GM12878 (cell line): Measurements from ENCODE around the gene KCNE2. TPM values are rescaled to one million over a fixed set of nuclear protein-coding genes. Genes with fewer than 3 reads are reported as not detected.

Source experiments
- ATAC-seq: fragments of 200-7000 bp; cut with Tn5 transposase; 3 replicates; pipeline ENCODE4 v1.9.1; 2020; ENCODE audit warnings: mild to moderate bottlenecking, moderate library complexity
- BruUV-seq: library from RNA; stranded (reverse); fragments of 400-500 nt; replicated peaks from 2 replicates; lab custom pipeline; 2021; lab: Mats Ljungman, UMichigan
- CTCF ChIA-PET: fragments of 300-600 bp; sonication (Branson Sonifier 250); formaldehyde crosslinking; extraction: SDS; loops from one replicate; lab custom pipeline; 2021; ENCODE audit warnings: inconsistent platforms; lab: Yijun Ruan, JAX
- POLR2A ChIA-PET: fragments of 350-600 bp; formaldehyde crosslinking; extraction: SDS; loops from one replicate; lab custom pipeline; 2021; ENCODE audit warnings: inconsistent platforms; lab: Charles Lee
- RAD21 ChIA-PET: fragments of 300-600 bp; sonication (Branson Sonifier 250); formaldehyde crosslinking; loops from one replicate; lab custom pipeline; 2023; ENCODE audit warnings: antibody characterized with exemption; ENCODE audit not compliant: unreplicated experiment; lab: Charles Lee
- SMC1A ChIA-PET: fragments of 300-600 bp; sonication (Branson Sonifier 250); formaldehyde crosslinking; loops from one replicate; lab custom pipeline; 2023; ENCODE audit not compliant: unreplicated experiment, uncharacterized antibody; lab: Charles Lee
- DNase-seq: peaks from one replicate; pipeline ENCODE4 v3.0.0-alpha.2; 2011; ENCODE audit warnings: low read depth, low spot score
- FAIRE-seq: peaks from 3 replicates; lab custom pipeline; 2011; peaks lifted over from hg19 to GRCh38; lab: Jason Lieb, UNC
- H2AFZ ChIP-seq: 2 replicates; pipeline ENCODE4 v1.6.0; 2011; ENCODE audit warnings: low read depth, low read length, control low read depth; ENCODE audit not compliant: control insufficient read depth
- H3K27ac ChIP-seq: 2 replicates; pipeline ENCODE4 v1.5.1; 2011; ENCODE audit warnings: control low read depth; ENCODE audit not compliant: control insufficient read depth, insufficient read depth
- H3K27me3 ChIP-seq, 2 experiments: replicated peaks in 1 of 2; 2 replicates each; pipeline versions ENCODE4 v1.6.0 to v1.6.1; 2011; ENCODE audit warnings: low read length in 1 of 2; ENCODE audit not compliant: control insufficient read depth in 2 of 2, insufficient read depth in 2 of 2
- H3K36me3 ChIP-seq, 2 experiments: 2 replicates each; pipeline ENCODE4 v1.5.1; 2011; ENCODE audit warnings: low read length in 1 of 2; ENCODE audit not compliant: control insufficient read depth in 2 of 2, insufficient read depth in 2 of 2
- H3K4me1 ChIP-seq: 2 replicates; pipeline ENCODE4 v1.6.1; 2011; ENCODE audit warnings: mild to moderate bottlenecking, low read length, moderate library complexity, mixed read lengths; ENCODE audit not compliant: control insufficient read depth, insufficient read depth
- H3K4me2 ChIP-seq: 2 replicates; pipeline ENCODE4 v1.6.0; 2011; ENCODE audit warnings: control low read depth; ENCODE audit not compliant: control insufficient read depth, insufficient read depth
- H3K4me3 ChIP-seq: fragments of 200-600 bp; sonication (generic); 2 replicates; pipeline ENCODE4 v1.5.1; 2016
- H3K79me2 ChIP-seq: 2 replicates; pipeline ENCODE4 v1.6.0; 2011; ENCODE audit warnings: low read length; ENCODE audit not compliant: control insufficient read depth, insufficient read depth
- H3K9ac ChIP-seq: 2 replicates; pipeline ENCODE4 v1.8.0; 2011; ENCODE audit warnings: low read length, control low read depth, mixed read lengths; ENCODE audit not compliant: control insufficient read depth, insufficient read depth
- H3K9me3 ChIP-seq: replicated peaks from 3 replicates; pipeline ENCODE4 v1.5.1; 2011; ENCODE audit warnings: mild to moderate bottlenecking, low read length; ENCODE audit not compliant: control insufficient read depth, insufficient read depth
- H4K20me1 ChIP-seq: 2 replicates; pipeline ENCODE4 v1.6.0; 2011; ENCODE audit not compliant: control insufficient read depth, insufficient read depth
- CEBPZ ChIP-seq: fragments of 150-350 bp; IDR thresholded peaks from 2 replicates; pipeline ENCODE4 v1.6.1; 2016; ENCODE audit warnings: low read depth, low read length
- E4F1 ChIP-seq: fragments of 450-650 bp; IDR thresholded peaks from 2 replicates; pipeline ENCODE4 v1.6.1; 2018; ENCODE audit warnings: borderline replicate concordance, mild to moderate bottlenecking; ENCODE audit not compliant: partially characterized antibody
- MXI1 ChIP-seq: fragments of 150-350 bp; IDR thresholded peaks from 2 replicates; pipeline ENCODE4 v1.6.1; 2011; ENCODE audit warnings: low read depth, mild to moderate bottlenecking, inconsistent platforms, low read length, improper control_type of control experiment
- NRF1 ChIP-seq: conservative IDR thresholded peaks from 2 replicates; pipeline ENCODE4 v1.6.1; 2011; ENCODE audit warnings: mild to moderate bottlenecking, low read depth, low read length, improper control_type of control experiment
- SREBF2 ChIP-seq: IDR thresholded peaks from 2 replicates; pipeline ENCODE4 v1.6.1; 2012; ENCODE audit warnings: mild to moderate bottlenecking, low read length
- ZBTB40 ChIP-seq: fragments of 450-650 bp; IDR thresholded peaks from 2 replicates; pipeline ENCODE4 v1.6.1; 2016; ENCODE audit warnings: mild to moderate bottlenecking, moderate library complexity, borderline replicate concordance
- in situ Hi-C: fragments of 300-500 bp; cut with MboI; formaldehyde crosslinking; loops from 9 replicates; pipeline ENCODE4 v1.14.3; 2018; ENCODE audit warnings: mixed read lengths
- intact Hi-C: fragments of 100-400 bp; cut with micrococcal nuclease; formaldehyde crosslinking; loops from one replicate; pipeline ENCODE4 v1.14.2; 2022; ENCODE audit not compliant: unreplicated experiment
- polyA plus RNA-seq, 11 experiments: library from polyadenylated mRNA; depleted of rRNA in 4 of 11; unstranded in 6 of 11; stranded (reverse) in 5 of 11; fragments of >200 nt; fragmentation: Nextera tagmentation in 4 of 11; fragmentation: Illumina TruSeq in 1 of 11; extraction: Ambion mirVana in 4 of 11; extraction: Trizol in 1 of 11; gene quantifications; 1 replicate in 1 of 11; 2 replicates in 10 of 11; pipeline versions ENCODE4 v1.2.1 to v1.2.3, GENCODE V29; 2011 to 2016; ENCODE audit warnings: inconsistent platforms in 2 of 11, missing spikeins in 2 of 11, low read depth in 1 of 11
- total RNA-seq, 4 experiments: library from RNA; depleted of rRNA in 3 of 4; stranded (reverse); fragments of >200 nt in 3 of 4; fragmentation: Illumina TruSeq in 1 of 4; extraction: Trizol in 1 of 4; gene quantifications; 2 replicates each; pipeline versions ENCODE4 v1.2.1 to v1.2.3, GENCODE V29; 2013 to 2021
- TF ChIP-seq, protein P1 (sequence below): IDR thresholded peaks from 2 replicates; pipeline ENCODE4 v1.6.1; 2012; ENCODE audit warnings: low read depth, low read length, improper control_type of control experiment

The KCNE2 gene
- total and polyA plus RNA-seq, 10 of the 15 experiments (the other 5 are each of a cell fraction or from before 2014, with no cell fraction given), result not detected

GRCh38 chr21:34364921-34365320 is 1.1 kb downstream of the KCNE2 start:
- POLR2A ChIA-PET, result no interaction called here
- no peak overlapping the region for H3K27ac ChIP-seq
- no TSS peak for BruUV-seq
- no peak for FAIRE-seq
- RAD21 ChIA-PET, result no interaction called here
- H3K36me3 ChIP-seq, result no peaks in the 10 kb centered on the region
- H3K4me1 ChIP-seq, result no peaks in the 10 kb centered on the region
- H3K9me3 ChIP-seq, result no peaks in the 10 kb centered on the region
- no peak overlapping the region for H3K9ac ChIP-seq
- no peak overlapping the region for H3K4me3 ChIP-seq
- H3K27me3 ChIP-seq, result peaks cover 0 to 3% of the 10 kb centered on the region in 2 experiments; a peak in 1 of 4 replicates
- intact Hi-C loops (no loop called here), in situ Hi-C loops (no loop called here)
- H3K4me2 ChIP-seq, result no peak overlapping the region
- CTCF ChIA-PET, result interaction anchor here (1.5 kb wide), 1 partner anchor 441 kb away, joined by 4 read pairs; no protein-coding TSS in a partner anchor
- ATAC-seq, result no peak
- no peak overlapping the region for H2AFZ ChIP-seq
- TF ChIP-seq, protein P1, sequence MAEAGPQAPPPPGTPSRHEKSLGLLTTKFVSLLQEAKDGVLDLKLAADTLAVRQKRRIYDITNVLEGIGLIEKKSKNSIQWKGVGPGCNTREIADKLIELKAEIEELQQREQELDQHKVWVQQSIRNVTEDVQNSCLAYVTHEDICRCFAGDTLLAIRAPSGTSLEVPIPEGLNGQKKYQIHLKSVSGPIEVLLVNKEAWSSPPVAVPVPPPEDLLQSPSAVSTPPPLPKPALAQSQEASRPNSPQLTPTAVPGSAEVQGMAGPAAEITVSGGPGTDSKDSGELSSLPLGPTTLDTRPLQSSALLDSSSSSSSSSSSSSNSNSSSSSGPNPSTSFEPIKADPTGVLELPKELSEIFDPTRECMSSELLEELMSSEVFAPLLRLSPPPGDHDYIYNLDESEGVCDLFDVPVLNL, result no peak
- no peak for TF ChIP-seq SREBF2
- no peak for TF ChIP-seq E4F1
- TF ChIP-seq CEBPZ, result no peak
- TF ChIP-seq ZBTB40, result no peak
- no peak for TF ChIP-seq NRF1
- TF ChIP-seq MXI1, result no peak
- SMC1A ChIA-PET, result no interaction called here
- no peaks in the 10 kb centered on the region for H3K79me2 ChIP-seq
- no peaks in the 10 kb centered on the region for H4K20me1 ChIP-seq
- no peak for DNase-seq
